HG03103 (cell line): Measurements from ENCODE around the gene ARAP1.

Source experiments
- ATAC-seq: cut with Tn5 transposase; IDR thresholded peaks from one replicate; pipeline ENCODE4 v1.9.1; 2021; ENCODE audit warnings: low read depth; ENCODE audit not compliant: unreplicated experiment

The ARAP1 gene

GRCh38 chr11:72745511-72745910, 6.7 kb downstream of the ARAP1 start:
- ATAC-seq = no peak

GRCh38 chr11:72744474-72744873, 7.7 kb downstream of the ARAP1 start:
- no peak for ATAC-seq

- ATAC-seq = no peak
Measured at GRCh38 chr11:72743321-72744221, 8.6 kb downstream of the ARAP1 start.

GRCh38 chr11:72742513-72743320, 9.5 kb downstream of the ARAP1 start:
- no peak for ATAC-seq

DNA sequence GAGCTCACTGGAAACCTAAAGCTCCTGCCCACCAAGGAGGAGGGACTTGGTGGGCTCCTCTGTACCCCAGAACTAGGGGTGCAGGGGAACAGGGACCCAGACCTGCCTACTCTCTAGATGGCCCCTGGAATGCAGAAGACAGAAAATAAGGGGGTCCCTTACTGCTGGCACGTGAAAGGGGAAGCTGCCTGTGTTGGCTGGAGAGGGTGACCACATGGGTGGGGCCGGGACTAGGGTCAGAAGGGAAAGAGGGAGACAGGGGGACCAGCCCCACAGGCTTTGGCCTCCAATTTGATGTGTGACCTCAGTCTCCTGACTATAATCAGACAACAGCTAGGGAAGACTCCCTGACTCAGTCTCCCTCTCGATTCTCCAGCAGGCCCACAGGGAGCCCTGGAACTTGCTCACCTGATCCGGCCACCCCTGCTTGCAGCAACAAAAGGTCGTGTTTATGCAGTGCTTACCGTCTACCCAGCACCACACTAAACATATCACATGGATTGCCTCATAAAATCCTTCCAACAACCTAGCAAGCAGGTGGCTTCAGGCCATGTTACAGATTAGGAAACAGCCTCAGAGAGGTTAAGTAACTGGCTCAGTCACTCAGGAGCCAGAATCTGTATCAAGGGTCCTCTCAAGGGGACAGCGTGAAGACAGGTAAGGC, 10.2 kb downstream of the ARAP1 start:
- no peak for ATAC-seq

- no peak for ATAC-seq
Measured at GRCh38 chr11:72741429-72741833, 10.8 kb downstream of the ARAP1 start.

DNA sequence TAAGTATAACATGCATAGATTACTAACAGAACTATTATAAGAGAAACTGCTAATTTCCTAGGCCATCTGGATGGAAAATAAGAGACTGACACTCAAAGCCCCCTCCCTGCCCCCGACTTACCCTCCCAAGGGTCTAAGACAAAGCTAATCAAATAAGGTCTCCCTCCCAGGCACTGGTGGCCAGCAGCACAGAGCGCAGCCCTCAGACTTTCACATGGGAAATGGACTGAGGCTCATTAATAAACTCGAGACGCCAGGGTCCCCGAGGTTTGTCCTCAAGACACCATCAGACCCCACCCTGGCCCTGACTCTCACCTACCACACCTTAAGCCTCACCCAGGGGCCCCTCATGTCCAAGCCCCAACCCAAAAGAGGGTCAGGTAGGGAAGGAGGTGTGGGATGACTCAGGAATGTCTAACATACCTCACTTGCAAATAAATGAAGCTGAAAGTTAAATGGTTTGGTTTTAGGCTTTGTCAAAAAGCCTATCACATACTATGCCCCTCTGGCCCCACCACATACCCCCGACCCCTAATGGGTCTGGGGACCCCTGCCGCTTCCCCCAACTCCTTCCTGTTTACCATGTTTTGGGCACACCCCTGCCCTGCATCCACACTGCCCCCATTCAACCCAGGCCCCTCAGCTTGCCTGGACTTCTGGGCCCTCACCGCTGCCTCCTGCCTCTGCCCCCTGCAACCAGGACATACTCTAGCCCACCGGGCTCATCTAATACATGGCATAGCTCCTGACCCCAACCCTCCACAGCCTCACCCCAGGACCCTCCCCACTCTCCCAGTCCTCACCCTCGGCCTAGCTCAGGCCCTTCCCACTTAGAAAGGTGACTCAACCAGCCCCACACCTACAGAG, 11.4 kb downstream of the ARAP1 start:
- no peak for ATAC-seq

GRCh38 chr11:72740060-72740424, 12.2 kb downstream of the ARAP1 start:
- ATAC-seq = no peak

DNA sequence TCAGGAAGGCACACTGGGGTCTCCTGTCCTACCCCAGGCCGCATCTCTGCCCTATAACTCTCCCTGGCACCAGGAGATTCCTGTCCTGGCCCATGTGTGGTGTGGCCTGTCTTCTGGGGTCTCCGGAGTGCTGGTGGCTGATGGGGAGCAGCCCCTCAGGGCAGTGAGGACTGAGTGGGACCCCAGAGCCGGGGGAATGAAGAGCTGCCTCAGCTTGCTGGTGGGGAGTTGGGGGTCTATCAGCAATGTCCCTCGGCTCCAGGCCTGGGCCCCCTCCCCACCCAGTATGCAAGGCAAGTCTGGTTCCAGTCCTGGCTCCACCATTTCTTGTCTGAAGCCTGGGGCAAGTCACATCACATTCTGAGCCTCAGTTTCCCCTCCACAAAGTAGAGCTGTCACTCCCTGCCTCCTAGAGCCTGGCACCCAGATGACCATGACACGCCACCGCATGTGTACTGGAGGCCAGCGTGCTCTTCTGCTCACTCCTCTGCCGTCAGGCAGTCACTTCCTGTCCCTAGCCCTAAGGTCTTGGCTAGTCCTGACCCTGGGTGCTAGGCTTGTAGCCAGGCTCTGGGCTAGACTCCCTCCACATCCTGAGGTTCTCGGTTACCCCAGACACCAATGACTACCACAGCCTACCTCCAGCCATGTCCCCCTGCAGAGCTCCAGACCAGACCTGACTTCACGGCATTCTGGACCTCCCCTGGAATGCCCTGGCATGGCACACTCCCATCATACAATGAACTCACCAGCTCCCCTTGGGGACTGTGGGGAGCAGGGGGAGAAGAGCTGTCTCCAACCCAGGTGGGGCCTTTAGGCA, 12.8 kb downstream of the ARAP1 start:
- no peak for ATAC-seq

GRCh38 chr11:72738199-72739141, 13.7 kb downstream of the ARAP1 start:
- ATAC-seq = peak; percentile 37

GRCh38 chr11:72737336-72737735, 14.9 kb downstream of the ARAP1 start:
- no peak for ATAC-seq

- no peak for ATAC-seq
Measured at GRCh38 chr11:72736452-72737069, 15.6 kb downstream of the ARAP1 start.

DNA sequence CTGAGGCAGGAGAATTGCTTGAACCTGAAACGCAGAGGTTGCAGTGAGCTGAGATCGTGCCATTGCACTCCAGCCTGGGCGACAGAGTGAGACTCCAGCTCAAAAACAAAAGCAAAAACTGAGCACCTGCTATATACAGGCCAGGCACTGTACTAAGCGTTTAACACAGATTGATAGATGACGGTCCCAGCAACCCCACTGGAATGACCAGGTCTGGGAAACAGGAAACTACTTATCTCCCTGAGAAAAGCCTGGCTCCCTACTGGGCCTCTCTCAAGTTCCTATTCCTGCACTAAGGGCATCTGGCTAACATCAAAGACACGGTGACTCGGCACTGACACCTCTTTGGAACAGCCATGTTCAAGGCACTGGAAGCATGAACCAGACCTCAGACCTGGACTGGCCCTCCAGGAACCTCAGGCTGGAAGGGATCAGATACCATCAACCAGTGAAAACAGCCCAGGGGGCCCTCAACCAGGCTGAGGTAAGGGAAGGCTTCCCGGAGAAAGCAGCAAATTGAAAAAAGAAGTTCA, 16.6 kb downstream of the ARAP1 start:
- no peak for ATAC-seq

DNA sequence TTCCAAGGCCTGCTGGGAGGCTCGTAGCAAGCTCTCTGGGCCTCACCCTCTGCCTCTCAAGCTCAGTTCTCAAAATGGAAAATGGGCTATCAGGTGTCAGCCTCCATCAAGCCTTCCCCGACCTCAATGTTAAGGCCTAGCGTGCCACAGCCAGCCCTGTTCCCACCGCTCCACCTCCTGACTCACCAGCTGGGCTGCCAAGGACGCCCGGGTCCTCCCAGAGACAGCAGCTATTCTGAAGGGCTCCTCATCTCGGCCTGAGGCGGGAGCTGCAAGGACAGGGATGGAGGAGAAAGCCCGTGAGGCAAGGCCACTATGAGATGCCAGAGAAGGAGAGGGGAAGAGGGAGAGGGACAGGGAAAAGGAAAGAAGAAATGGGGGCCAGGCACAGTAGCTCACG, 19.9 kb downstream of the ARAP1 start:
- ATAC-seq = no peak

DNA sequence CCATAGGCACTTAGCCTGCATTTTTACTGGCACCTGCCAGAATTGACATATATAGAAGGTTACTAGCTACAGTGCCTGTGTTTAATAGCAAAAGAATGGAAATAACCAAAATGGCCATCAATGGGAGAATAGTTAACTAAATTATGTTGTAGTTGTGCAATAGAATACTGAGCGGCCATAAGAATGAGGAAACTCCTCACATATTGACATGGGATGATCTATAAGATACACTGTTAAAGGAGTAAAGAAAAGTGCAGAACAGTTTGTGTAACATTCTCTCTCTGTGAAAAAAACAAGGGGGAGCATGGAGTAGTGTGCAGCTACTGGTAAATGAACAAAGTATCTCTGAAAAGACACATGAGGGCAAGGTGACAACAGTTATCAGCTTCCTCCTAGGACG, 21.5 kb downstream of the ARAP1 start:
- no peak for ATAC-seq

- no peak for ATAC-seq
Measured at GRCh38 chr11:72730243-72730642, 22.0 kb downstream of the ARAP1 start.

GRCh38 chr11:72727521-72727920, 24.7 kb downstream of the ARAP1 start:
- no peak for ATAC-seq
